OCI-LY3 (cell line): ENCODE data around the gene HPCAL1.

Experiments used
- EZH2phosphoT487 ChIP-seq: fragments of 200-600 bp; shearing (Covaris generic); IDR thresholded peaks from 2 replicates; pipeline ENCODE4 v1.6.1; 2018; ENCODE audit warnings: antibody characterized with exemption, mixed run types, low read depth
- TF ChIP-seq, protein P1 (sequence below): fragments of 200-600, 300-600 bp; sonication (generic); IDR thresholded peaks from 2 replicates; pipeline ENCODE4 v1.5.1; 2014; ENCODE audit warnings: antibody characterized with exemption, low read length, low read depth

DNA sequence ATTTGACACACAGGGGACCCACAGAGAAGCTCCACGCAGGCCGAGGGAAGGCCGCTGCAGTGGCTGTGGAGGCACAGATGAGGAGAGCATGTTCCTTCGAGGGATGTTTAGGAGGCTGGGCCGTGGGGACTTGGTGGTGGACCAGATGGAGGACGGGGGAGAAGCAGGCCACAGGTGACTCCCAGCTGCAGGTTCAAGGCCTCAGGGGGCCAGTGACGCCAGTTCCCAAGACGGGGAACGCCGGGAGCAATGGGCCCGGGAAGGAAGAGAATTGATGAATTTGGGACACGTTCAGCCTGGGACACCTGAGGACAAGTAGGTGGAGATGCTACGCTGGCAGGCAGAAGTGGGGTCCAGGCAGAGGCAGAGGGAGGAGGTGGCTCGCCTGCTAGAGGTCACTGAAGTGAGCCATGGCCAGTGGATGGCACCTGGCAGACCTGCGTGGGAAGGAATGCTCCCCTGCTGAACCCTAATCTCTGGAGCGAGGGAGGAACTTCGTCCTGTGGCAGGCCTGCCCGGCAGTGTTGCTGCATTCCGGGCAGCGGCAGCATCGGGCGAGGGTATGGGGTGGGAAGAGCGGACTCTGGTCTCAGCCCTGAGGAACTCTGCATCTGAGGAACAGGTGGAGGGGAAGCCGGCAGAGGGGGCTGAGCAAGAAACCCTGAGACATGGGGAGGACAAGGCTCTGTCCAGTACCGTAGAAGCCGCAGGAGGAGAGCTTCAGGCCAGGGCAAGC is 25.2 kb upstream of the HPCAL1 start:
- no peak for TF ChIP-seq EZH2phosphoT487
- TF ChIP-seq, protein P1, sequence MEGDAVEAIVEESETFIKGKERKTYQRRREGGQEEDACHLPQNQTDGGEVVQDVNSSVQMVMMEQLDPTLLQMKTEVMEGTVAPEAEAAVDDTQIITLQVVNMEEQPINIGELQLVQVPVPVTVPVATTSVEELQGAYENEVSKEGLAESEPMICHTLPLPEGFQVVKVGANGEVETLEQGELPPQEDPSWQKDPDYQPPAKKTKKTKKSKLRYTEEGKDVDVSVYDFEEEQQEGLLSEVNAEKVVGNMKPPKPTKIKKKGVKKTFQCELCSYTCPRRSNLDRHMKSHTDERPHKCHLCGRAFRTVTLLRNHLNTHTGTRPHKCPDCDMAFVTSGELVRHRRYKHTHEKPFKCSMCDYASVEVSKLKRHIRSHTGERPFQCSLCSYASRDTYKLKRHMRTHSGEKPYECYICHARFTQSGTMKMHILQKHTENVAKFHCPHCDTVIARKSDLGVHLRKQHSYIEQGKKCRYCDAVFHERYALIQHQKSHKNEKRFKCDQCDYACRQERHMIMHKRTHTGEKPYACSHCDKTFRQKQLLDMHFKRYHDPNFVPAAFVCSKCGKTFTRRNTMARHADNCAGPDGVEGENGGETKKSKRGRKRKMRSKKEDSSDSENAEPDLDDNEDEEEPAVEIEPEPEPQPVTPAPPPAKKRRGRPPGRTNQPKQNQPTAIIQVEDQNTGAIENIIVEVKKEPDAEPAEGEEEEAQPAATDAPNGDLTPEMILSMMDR: no peak
